ENCODE results near the gene SPHK2. TPM values are rescaled to one million over a fixed set of nuclear protein-coding genes. Genes with fewer than 3 reads are reported as not detected.

The SPHK2 gene
- total and polyA plus RNA-seq, 2 donors: 4.9 to 22.0 TPM

GRCh38 chr19:48660852-48661710, 41.8 kb downstream of the SPHK2 start:
- 69% methylated on average over 35 of the region's 35 CpGs for WGBS
- H3K27ac ChIP-seq (ENCODE audit: low read depth): no peak overlapping the region
- no peaks in the 10 kb centered on the region for H3K36me3 ChIP-seq (ENCODE audit: insufficient read depth)
- no peak overlapping the region for H3K4me3 ChIP-seq (ENCODE audit: low read depth, low read length)
- DNase-seq (ENCODE audit: extremely low spot score): no peak
- H3K4me1 ChIP-seq (ENCODE audit: insufficient read depth): no peaks in the 10 kb centered on the region

GRCh38 chr19:48661711-48662090, 42.4 kb downstream of the SPHK2 start:
- Histone ChIP-seq H3K4me3 (ENCODE audit: low read depth, low read length) (no peak overlapping the region), H3K36me3 (ENCODE audit: insufficient read depth) (no peaks in the 10 kb centered on the region), H3K27ac (ENCODE audit: low read depth) (no peak overlapping the region), H3K4me1 (ENCODE audit: insufficient read depth) (no peaks in the 10 kb centered on the region)
- no peak for DNase-seq (ENCODE audit: extremely low spot score)
- 91% methylated on average over 50 of the region's 50 CpGs for WGBS

GRCh38 chr19:48663667-48664066, 44.4 kb downstream of the SPHK2 start:
- DNase-seq (ENCODE audit: extremely low spot score): no peak
- H3K36me3 ChIP-seq (ENCODE audit: insufficient read depth): no peaks in the 10 kb centered on the region
- no peak overlapping the region for H3K4me3 ChIP-seq (ENCODE audit: low read depth, low read length)
- H3K27ac ChIP-seq (ENCODE audit: low read depth): no peak overlapping the region
- no peaks in the 10 kb centered on the region for H3K4me1 ChIP-seq (ENCODE audit: insufficient read depth)
- 90% methylated on average over 4 of the region's 4 CpGs for WGBS

- Histone ChIP-seq H3K27ac (ENCODE audit: low read depth) (no peak overlapping the region), H3K4me1 (ENCODE audit: insufficient read depth) (no peaks in the 10 kb centered on the region), H3K36me3 (ENCODE audit: insufficient read depth) (no peaks in the 10 kb centered on the region), H3K4me3 (ENCODE audit: low read depth, low read length) (no peak overlapping the region)
- 77% methylated on average over 14 of the region's 14 CpGs for whole genome bisulfite sequencing
- DNase-seq (ENCODE audit: extremely low spot score): no peak
Measured at GRCh38 chr19:48664476-48664875, 45.2 kb downstream of the SPHK2 start.

GRCh38 chr19:48665786-48666185, 46.5 kb downstream of the SPHK2 start:
- Histone ChIP-seq H3K4me3 (ENCODE audit: low read depth, low read length) (no peak overlapping the region), H3K27ac (ENCODE audit: low read depth) (no peak overlapping the region), H3K36me3 (ENCODE audit: insufficient read depth) (no peaks in the 10 kb centered on the region), H3K4me1 (ENCODE audit: insufficient read depth) (no peaks in the 10 kb centered on the region)
- no peak for DNase-seq (ENCODE audit: extremely low spot score)
- WGBS: 73% methylated on average over 6 of the region's 6 CpGs

GRCh38 chr19:48668332-48668731, 49.0 kb downstream of the SPHK2 start:
- 84% methylated on average over 3 of the region's 3 CpGs for WGBS
- Histone ChIP-seq H3K4me1 (ENCODE audit: insufficient read depth) (no peaks in the 10 kb centered on the region), H3K4me3 (ENCODE audit: low read depth, low read length) (no peak overlapping the region), H3K36me3 (ENCODE audit: insufficient read depth) (no peaks in the 10 kb centered on the region), H3K27ac (ENCODE audit: low read depth) (no peak overlapping the region)
- no peak for DNase-seq (ENCODE audit: extremely low spot score)

- DNase-seq (ENCODE audit: extremely low spot score): no peak
- 99% methylated on average over 2 of the region's 2 CpGs for WGBS
- H3K27ac ChIP-seq (ENCODE audit: low read depth): no peak overlapping the region
- H3K4me3 ChIP-seq (ENCODE audit: low read depth, low read length): no peak overlapping the region
- H3K4me1 ChIP-seq (ENCODE audit: insufficient read depth): no peaks in the 10 kb centered on the region
- no peaks in the 10 kb centered on the region for H3K36me3 ChIP-seq (ENCODE audit: insufficient read depth)
Measured at GRCh38 chr19:48668761-48669160, 49.5 kb downstream of the SPHK2 start.

GRCh38 chr19:48669903-48670668, 50.8 kb downstream of the SPHK2 start:
- Histone ChIP-seq H3K36me3 (ENCODE audit: insufficient read depth) (no peaks in the 10 kb centered on the region), H3K4me3 (ENCODE audit: low read depth, low read length) (no peak overlapping the region), H3K4me1 (ENCODE audit: insufficient read depth) (no peaks in the 10 kb centered on the region), H3K27ac (ENCODE audit: low read depth) (no peak overlapping the region)
- DNase-seq (ENCODE audit: extremely low spot score): no peak
- 96% methylated on average over 26 of the region's 26 CpGs for WGBS

GRCh38 chr19:48670699-48671445, 51.6 kb downstream of the SPHK2 start:
- WGBS: 77% methylated on average over 21 of the region's 21 CpGs
- Histone ChIP-seq H3K36me3 (ENCODE audit: insufficient read depth) (no peaks in the 10 kb centered on the region), H3K27ac (ENCODE audit: low read depth) (no peak overlapping the region), H3K4me3 (ENCODE audit: low read depth, low read length) (no peak overlapping the region), H3K4me1 (ENCODE audit: insufficient read depth) (no peaks in the 10 kb centered on the region)
- no peak for DNase-seq (ENCODE audit: extremely low spot score)

GRCh38 chr19:48671446-48671995, 52.2 kb downstream of the SPHK2 start:
- no peak overlapping the region for H3K4me3 ChIP-seq (ENCODE audit: low read depth, low read length)
- DNase-seq (ENCODE audit: extremely low spot score): no peak
- WGBS: 78% methylated on average over 10 of the region's 10 CpGs
- no peak overlapping the region for H3K27ac ChIP-seq (ENCODE audit: low read depth)
- H3K36me3 ChIP-seq (ENCODE audit: insufficient read depth): no peaks in the 10 kb centered on the region
- H3K4me1 ChIP-seq (ENCODE audit: insufficient read depth): no peaks in the 10 kb centered on the region

GRCh38 chr19:48672994-48673393, 53.7 kb downstream of the SPHK2 start, which contains the start of gene NTN5:
Gene NTN5 (minus strand): TSS chr19:48673017. CDS start chr19:48670986, 2,031 bp downstream.
- Histone ChIP-seq H3K27ac (ENCODE audit: low read depth) (no peak within 1 kb of the TSS), H3K4me3 (ENCODE audit: low read depth, low read length) (no peak within 1 kb of the TSS), H3K4me1 (ENCODE audit: insufficient read depth) (no peaks in the 10 kb centered on the region), H3K36me3 (ENCODE audit: insufficient read depth) (no peaks in the 10 kb centered on the region)
- 68% methylated on average over 25 of the region's 25 CpGs for WGBS
- DNase-seq (ENCODE audit: extremely low spot score): no peak

- no peak overlapping the region for H3K27ac ChIP-seq (ENCODE audit: low read depth)
- 71% methylated on average over 25 of the region's 25 CpGs for WGBS
- no peak for DNase-seq (ENCODE audit: extremely low spot score)
- H3K4me1 ChIP-seq (ENCODE audit: insufficient read depth): no peaks in the 10 kb centered on the region
- no peaks in the 10 kb centered on the region for H3K36me3 ChIP-seq (ENCODE audit: insufficient read depth)
- no peak overlapping the region for H3K4me3 ChIP-seq (ENCODE audit: low read depth, low read length)
Measured at GRCh38 chr19:48673436-48674100, 54.3 kb downstream of the SPHK2 start.

Data from urinary bladder (tissue), 4 donors.